SIG-M5 (cell line): ENCODE results near the gene CHCHD4.

Experiments used
- DNase-seq: peaks from one replicate; lab custom pipeline; 2025; lab: John Stamatoyannopoulos, UW

Gene CHCHD4

DNA sequence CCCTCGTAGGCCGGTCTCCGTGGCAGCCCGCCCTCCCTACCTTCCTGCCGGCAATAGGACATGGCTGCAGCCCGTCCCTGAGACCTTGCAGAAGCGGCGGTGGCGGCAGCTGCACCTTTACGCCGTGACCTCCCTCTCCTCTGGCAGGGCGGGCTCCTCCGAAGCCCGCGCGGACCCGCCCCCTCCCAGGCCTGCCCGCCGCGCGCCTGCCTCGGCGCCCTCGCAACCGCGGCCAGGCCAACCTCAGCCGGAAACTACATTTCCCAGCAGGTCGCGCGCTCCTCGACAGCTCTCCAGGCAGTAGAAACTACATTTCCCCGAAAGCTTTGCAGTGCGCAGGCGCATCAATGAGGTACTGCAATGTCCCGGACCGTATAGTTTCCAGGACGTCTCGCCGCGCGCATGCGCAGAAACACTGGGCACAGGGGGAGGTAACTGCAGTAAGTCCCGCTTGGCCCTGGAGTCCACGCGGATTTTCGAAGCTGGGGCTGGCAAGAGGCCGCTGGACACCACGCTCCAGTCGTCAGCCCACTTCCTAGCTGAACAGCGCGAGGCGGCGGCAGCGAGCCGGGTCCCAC is at the start of gene CHCHD4, which contains the start of gene TMEM43:
Gene CHCHD4 (minus strand): TSS at position 256 of the 578 bp plus-strand sequence. CDS start 194 bp downstream, at position 62.
Gene TMEM43 (plus strand): TSS at position 438 of the 578 bp plus-strand sequence. CDS start 142 bp downstream, outside the sequence.
- peak; percentile 89 for DNase-seq

DNA sequence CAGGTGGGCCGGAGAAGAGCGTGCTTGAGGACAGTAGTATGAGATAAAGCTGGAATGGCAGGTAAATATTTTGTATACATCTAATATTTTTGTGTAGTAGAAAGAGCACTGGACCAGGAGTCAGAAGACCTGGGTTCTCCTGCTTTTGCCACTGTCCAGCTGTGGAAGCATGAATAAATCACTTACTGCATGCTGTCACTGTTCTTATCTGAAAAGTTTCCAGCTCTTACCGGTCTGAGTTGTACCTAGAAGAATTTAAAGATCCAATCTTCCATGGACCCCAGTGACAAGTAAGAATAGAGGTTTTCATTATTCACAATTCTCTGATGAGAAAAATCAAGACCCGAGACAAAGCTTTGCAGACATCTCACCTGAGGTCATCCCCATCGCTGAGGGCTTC is 47.8 kb upstream of the CHCHD4 start:
- DNase-seq, result no peak

DNA sequence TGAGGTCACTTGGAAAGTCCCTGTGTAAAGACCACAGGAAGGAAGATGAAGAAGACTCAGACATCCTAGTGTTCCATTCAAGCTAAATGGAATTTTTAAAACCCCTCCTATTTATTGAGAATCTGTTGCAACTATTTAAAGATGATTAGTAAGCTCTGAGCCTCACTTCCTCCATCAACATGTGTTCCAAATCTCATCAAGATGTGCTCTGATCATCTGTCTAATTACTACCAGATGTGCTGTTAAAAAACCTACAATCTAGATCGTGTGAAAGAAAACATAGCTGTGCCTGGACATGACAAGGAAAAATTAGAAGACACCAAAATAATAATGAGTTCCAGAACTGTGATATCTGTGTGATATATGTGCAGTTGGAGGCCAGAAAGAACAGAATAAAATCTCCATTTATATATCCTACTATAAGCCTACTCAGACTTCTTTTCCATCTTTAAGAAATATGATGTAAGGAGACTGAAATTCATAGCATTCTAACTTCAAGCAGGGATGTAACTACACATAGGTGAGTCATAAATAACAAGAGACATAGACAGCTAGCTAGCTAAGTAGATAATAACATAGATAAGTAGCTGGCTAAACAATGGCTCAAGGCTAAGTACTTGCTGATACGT is 46.0 kb upstream of the CHCHD4 start:
- no peak for DNase-seq

DNA sequence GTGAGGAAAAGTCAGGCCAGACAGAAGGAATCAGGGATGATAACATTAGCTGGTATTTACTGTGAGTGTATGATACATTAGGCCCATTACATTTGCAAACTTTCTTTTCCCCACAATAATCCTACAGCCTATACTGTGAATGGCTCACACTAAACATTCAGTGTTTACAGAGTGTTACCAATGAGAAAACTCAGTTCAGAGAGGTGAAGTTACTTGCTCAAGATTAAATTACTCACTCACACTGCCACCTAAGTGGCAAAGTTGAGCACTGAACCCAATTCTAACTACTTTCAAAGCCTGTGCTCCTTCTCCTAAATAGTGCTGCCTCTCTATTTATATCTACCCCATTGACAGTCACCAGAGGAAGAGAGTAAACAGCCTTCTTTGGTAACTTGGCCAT is 45.2 kb upstream of the CHCHD4 start:
- DNase-seq, result no peak

DNA sequence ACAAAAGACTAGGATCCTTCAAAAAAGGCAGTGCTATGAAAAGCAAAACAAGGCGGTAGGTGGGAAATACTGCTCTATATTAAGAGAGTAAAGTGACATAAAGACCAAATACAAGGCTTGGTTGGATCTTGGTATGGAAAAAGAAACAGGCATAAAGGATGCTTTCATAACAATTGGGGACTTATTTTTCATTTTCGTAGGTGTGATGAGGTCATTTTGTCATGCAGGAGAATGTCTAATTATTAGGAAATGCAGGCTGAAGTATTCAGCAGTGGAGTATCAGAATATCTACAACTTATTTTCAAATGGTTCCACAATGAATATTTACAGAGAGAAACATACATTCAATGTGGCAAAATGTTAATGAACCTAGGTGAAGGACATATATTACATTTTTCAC is 44.8 kb upstream of the CHCHD4 start:
- no peak for DNase-seq

DNA sequence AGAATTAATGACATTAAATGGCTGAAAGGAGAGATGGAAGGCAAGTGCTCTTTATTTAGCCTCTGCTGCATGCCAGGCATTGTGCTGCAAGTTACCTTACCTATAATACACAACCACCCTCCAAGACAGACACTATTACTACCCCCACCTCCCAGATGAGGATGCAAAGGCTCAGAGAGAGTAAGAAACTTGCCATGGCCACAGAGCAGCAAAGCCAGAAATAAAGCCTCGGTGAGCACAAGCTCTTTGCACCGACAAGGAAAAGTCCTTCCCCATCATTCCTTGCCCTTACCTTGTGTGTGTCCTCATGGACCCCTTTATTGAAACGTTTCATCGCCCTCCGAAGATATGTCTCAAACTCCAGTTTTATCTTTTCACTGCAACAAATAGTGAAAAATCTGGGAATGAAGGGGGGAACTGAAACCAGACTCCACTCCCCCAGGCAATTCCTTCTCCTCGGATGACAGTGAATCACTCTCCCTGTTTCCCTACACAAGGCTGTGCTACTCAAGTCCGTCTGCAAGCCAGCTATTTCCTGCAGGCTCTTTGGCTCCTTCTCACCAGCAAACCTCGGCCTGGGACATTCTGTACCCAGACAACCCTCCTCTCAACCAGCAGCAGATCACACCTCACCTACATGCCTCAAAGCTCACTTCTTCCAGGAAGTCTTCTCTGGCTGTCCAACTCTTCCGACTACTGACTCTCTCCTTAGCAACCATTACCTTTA is 42.4 kb upstream of the CHCHD4 start:
- no peak for DNase-seq

DNA sequence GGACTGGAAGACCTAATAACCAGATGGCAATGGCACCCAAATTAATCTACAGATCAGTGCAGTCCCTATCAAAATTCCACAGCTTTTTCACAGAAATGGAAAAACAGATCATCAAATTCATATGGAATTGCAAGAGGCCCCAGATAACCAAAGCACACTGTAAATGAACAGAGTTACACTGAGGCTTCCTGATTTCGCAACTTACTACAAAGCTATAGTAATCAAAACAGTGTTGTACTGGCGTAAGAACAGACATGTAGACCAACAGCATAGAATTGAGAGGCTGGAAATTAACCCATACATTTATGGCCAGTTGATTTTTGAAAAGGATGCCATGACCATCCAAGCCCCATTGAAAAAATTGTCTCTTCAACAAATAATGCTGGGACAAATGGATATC is 37.5 kb upstream of the CHCHD4 start:
- no peak for DNase-seq

DNA sequence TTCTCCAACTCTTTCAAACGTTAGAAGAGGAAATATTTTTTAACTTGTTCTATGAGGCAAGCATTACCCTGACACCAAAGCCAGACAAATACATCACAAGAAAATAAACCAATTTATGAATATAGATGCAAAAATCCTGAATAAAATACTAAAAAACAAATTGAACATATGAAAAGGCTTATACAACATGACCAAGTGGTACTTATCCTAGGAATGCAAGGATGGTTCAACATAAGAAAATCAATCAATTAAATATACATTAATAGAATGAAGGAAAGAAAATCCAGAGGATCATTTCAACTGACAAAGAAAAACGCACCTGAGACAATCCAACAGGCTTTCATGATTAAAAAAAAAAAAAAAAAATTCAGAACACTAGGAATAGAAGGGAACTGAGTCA is 36.6 kb upstream of the CHCHD4 start:
- DNase-seq, result no peak

DNA sequence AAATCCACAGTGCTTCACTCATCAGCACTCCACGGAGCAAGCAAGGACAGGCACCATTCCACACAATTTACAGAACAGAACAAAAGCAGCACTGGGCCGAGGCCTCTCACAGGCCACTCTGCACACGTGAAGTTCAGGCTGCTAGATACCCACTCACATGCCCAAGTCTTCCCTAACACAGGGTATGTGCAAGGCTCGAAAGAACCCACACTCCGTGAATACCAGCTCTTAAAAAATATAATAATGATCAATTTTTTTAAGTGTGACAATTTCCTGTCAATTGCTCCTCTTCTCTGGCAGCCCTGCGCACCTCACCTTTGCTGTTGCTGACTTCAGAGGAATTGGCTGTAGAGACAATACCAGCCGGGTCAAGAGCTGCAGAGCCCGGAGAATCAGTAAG is 34.8 kb upstream of the CHCHD4 start:
- DNase-seq, result no peak

DNA sequence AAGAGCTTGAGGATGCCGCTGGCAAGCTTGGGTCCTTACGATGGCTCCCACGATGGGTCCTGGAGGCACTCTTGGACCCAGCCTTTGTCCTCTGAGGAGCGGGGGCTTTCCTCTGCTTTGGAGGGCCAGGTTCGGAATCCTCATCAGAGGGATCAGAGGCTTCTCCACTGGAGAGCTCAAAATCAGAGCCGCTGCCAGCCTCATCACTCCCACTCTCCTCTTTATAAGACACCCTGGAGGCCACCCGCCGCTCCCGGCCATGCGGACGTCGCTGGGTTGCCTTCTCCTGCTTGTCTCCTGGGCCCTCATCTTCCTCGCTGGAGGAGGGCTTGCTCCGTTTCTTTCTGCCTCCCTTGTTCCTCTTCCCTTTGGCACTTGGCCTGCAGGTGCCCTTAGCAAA is 33.7 kb upstream of the CHCHD4 start:
- no peak for DNase-seq

DNA sequence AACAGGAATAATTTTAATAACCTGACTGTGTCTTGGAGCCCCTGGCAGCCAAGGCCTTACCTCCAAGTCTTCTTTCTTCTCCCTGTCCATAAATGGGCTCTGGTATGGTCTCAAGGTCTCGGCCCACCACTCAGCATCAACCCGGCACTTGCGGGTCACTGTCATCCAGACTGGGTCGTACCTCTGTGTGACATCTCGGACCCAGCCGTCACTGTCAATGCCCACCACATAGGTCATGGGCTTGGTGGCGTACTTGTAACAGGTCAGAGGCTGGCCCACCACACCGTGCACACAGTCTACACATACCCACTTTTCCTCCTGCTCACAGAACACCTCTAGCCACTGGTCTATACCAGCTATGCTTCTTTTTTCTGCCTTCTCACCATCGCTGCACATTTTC is 33.3 kb upstream of the CHCHD4 start:
- DNase-seq, result no peak

DNA sequence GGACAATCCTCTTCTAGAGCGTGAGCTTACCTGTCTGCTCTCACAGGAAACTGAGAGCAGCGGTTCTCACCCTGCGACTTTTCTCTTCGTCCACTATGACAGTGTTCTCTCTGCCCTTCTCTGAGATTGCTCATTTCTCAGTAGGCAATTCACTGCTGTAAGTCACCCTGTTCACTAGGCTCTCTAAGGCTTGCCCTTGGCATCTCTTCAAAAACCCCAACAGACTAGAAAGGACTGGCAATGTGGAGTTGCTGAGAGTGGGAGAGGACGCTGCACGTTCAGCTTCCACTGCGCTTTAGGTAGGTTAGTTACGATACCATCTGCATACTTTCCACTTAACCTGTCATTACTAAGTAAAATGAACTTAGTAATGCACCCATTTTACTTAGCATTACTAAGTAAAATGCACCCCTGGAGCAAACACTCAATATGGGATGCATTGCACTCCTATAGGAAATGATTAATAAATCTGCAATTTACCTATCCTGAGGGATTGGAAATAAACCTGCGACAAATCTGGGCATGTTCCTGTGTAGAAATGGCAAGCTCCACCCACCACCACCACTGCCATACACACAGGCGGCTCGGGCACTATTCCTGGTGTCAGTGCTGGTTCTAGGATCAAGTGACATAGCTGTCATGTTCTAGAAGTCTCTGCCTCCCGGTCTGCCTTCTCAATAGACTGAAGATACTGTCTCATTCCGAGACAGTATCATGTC is 32.3 kb upstream of the CHCHD4 start:
- DNase-seq, result no peak

DNA sequence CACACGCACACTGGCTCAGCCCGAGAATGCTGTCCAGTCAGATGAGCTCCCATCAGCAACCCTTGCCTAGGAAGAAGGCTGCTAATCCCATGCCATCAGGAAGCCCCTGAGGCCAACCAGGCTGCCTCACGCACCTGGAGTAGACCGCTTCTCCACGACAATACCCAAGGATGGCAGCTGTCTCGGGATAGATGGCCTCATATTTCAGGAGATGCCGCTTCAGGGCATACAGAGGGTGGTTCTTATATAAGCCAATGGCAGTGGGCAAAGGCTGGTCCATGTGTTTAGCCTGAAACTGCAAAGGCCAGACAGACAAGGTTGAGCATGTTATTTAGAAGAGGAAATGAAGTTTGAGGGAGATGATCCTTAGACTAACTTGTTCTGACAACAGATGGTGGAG is 31.5 kb upstream of the CHCHD4 start:
- no peak for DNase-seq

DNA sequence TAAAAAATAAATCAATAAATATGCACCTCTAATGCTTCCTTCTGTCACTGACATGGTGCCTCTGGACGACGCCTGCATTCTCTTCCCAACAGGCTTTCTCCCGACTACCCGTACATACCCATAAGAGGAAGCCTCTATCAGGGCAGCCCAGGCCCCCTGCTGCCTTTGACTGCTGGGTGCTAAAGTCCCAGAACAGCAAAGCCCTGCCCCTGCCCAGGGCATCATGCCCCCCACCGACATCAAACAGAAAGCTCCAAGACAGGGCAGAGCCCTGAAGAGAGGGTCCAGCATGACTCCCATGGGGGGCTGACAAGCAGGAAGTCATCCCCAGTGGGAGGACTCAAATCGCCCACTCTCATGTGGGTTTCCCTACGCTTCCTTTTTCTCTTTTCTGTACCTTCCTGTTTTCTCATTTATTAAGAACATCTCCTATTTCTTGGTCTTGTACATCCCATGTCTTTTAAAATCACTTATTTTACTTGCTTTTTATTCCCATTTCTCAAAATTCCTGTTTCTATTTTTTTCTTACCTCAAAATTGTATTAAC is 30.3 kb upstream of the CHCHD4 start:
- no peak for DNase-seq

DNA sequence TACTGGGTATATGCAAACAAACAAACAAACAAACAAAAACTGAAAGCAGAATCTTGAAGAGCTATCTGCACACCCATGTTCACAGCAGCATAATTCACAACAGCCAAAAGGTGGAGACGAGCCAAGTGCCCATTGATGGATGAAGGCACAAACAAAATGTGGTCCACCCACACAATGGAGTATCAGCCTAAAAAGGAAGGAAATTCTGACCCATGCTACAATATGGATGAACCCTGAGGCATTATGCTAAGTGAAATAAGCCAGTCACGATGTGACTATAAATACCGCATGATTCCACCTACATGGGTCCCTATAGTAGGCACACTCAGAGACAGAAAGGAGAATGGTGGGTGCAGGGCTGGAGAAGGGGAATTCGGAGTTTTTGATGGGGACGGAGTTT is 29.6 kb upstream of the CHCHD4 start:
- DNase-seq, result no peak

DNA sequence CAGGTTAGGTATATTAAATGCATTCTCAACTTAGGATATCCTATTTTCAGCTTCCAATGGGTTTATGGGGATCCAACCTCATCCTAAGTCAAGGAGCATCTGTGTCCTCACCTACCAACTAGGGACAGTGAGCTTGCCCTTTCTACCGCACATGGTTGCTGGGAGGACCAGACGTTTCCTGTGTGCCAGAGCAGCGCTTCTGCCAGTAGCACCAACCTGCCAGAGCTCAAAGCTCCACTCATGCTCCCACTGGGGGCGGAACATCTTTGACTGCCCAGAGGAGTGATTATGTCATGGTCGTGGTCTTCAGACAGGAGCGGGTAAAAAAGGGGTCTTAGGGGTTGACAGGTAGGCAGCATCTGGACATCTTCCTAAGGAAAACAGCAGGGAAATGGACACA is 29.0 kb upstream of the CHCHD4 start:
- no peak for DNase-seq

DNA sequence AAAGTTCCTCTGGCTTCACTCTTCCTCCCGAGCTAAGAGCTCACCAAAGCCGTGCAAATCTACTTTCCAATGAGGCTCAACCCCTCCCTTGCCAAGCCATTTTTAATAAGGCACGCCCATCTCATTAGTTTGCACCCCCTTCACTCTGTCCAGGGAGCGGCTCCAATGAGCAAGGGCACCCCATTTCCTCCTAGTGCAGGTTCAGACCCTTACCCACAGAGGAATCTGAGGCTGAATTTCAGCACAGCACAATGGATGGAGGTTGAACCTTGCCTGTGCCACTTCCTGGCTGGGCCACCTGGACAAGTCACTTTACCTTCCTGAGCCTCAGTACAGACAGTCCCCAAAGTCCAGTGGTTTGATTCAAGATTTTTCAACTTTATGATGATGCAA is 28.3 kb upstream of the CHCHD4 start:
- no peak for DNase-seq

DNA sequence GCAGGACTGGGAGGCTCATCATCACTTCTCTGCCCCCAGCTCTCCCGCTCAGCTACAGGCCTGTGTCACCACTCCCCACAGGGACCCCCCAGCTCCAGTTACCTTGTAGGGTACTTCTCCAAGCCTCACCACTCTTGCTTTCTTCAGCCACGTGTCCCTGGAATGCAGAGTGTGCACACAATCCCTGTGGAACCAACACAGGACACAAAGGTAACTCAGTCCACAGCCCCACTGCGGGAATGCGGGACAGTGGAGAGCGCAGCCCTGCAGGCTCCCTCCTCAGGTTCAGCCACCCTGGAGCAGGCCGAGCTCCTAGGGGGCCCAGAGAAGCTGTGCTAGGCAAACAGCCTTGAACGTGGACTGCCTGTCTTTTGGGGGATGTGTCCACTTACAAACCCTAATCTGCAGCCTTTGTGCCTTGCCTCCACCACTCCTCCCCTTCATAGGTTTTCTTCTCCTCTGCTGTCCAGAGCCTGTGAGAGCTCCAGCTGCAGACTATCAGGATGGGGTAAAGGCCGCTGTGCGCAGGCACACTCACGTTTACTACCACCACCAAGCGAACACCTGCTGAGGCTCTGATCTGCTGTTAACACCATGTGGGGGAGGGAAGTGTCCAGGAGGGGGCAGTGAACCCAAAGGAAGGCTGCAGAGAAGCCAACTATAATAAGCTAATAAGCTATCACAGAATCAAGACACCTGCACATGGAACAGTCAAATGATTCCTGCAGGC is 27.7 kb upstream of the CHCHD4 start:
- DNase-seq, result no peak

DNA sequence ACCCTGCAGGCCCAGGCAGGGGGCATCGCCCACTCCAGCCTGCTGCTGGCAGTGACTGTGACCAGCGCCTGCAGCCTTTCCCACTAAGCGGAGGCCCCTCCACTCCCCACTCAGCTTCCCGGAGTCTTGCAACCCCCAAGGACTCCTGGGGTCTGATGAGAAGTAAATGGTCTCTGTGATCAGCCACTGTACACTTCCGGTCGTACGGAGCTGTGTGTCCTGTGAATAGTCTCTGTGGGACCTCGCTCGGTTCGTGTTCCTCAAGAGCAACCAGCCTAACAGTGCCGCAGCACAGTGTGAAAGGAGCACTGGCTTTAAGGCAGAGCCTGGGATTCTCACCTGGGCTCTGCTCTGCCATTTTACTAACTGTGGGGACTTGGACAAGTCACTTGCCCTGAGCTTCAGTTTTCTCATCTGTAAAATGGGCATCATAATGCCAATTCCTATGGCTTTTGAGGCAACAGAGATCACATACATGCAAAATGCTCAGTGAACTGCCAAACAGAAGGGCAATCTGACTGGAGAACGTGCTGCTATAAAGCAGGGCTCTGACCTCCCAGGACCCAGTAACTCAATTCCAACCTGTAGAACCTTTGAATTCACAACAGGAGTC is 26.9 kb upstream of the CHCHD4 start:
- no peak for DNase-seq

DNA sequence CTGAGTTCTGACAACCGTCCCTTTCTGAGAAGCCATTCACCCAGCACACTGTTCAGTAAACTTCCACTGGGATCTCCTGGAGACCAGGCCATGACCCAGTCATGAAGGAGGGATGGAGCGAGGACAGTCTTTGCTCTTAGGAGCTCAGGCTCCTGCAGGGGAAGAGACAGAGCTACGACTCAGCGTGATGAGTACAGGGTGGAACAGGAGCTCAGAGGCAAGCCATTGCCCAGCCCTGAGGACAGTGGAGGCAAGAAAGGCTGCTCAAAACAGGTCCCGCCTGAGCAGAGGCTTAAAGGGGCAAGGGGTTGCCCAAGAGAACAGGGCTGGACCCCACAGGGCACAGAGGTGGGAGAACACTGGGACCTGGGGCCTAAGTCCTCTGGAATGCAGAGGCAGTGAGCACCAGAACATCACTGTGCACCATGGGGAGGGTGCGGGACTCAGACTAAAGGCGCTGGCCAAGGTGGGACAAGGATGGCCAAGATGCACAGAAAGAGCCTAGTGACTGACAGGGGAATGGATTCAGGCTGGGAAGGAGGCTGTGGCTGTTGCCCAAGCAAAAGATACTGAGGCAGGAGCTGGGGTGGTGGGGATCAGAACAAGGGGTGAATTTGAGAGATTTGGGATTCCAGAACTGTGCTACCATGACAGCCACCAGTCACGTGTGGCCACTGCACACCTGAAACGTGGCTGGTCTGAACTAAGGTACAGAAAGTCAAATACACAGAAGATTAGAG is 26.0 kb upstream of the CHCHD4 start:
- no peak for DNase-seq

DNA sequence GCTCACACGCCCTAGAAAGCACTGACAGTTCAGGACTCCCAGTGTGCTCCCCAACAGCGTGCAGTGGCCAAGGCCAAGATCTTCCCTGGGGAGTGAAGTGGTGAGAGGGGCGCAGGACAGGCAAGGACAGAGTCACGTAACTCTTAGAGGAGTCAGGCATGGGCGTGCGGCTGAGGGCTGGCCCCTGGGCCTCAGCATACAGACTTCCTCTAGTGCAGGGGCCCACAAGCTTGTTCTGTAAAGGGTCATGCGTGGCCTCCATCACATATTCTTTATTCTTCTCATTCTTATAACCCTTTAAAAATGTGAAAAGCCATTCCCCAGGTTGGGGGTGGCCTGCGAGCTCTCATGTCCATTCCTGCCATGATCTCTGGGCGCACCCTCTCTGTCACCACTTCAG is 25.4 kb upstream of the CHCHD4 start:
- no peak for DNase-seq
